ENCODE results near the gene BAK1.

BAK1 gene

GRCh38 chr6:33607784-33608161 is 27.7 kb upstream of the BAK1 start:
- peak in 1 of 5 donors; percentile 57 for DNase-seq

- DNase-seq = no peak
These were observed 27.2 kb upstream of the BAK1 start for GRCh38 chr6:33607126-33607783.

GRCh38 chr6:33606642-33607041 is 26.6 kb upstream of the BAK1 start:
- DNase-seq = no peak

GRCh38 chr6:33604941-33605854 is 25.1 kb upstream of the BAK1 start:
- DNase-seq = no peak

GRCh38 chr6:33602180-33602579 is 22.1 kb upstream of the BAK1 start:
- DNase-seq = no peak

- DNase-seq = no peak
These were observed 20.7 kb upstream of the BAK1 start for GRCh38 chr6:33600761-33601160.

- DNase-seq = no peak
These were observed 19.4 kb upstream of the BAK1 start for GRCh38 chr6:33599413-33599938.

GRCh38 chr6:33597551-33598322 is 17.7 kb upstream of the BAK1 start:
- DNase-seq = no peak

- DNase-seq = peak in 1 of 5 donors; percentile 36
These were observed 16.8 kb upstream of the BAK1 start for GRCh38 chr6:33596894-33597293.

- no peak for DNase-seq
These were observed 15.1 kb upstream of the BAK1 start for GRCh38 chr6:33595001-33595846.

- no peak for DNase-seq
These were observed 13.3 kb upstream of the BAK1 start for GRCh38 chr6:33593414-33593727.

- peak in 4 of 5 donors; percentile 31 to 60 (median 40) for DNase-seq
These were observed 12.7 kb upstream of the BAK1 start for GRCh38 chr6:33592595-33593413.

- DNase-seq = no peak
These were observed 12.2 kb upstream of the BAK1 start for GRCh38 chr6:33592280-33592594.

- DNase-seq = no peak
These were observed 11.5 kb upstream of the BAK1 start for GRCh38 chr6:33591424-33592032.

GRCh38 chr6:33590531-33591198 is 10.6 kb upstream of the BAK1 start:
- DNase-seq = no peak

GRCh38 chr6:33589731-33590530 is 9.9 kb upstream of the BAK1 start:
- DNase-seq = peak in 1 of 5 donors; percentile 15

- no peak for DNase-seq
These were observed 9.3 kb upstream of the BAK1 start for GRCh38 chr6:33589392-33589730.

- DNase-seq = no peak
These were observed 8.8 kb upstream of the BAK1 start for GRCh38 chr6:33588894-33589293.

GRCh38 chr6:33587529-33587928 is 7.5 kb upstream of the BAK1 start:
- DNase-seq = no peak

All from T-helper 1 cell (primary cell).